Heart left ventricle (tissue), 16 donors: ENCODE results near the gene COL15A1. TPM values are rescaled to one million over a fixed set of nuclear protein-coding genes. Genes with fewer than 3 reads are reported as not detected.

Experiments
- ATAC-seq, 4 donors: fragments of 200-7000 bp; cut with Tn5 transposase; one replicate each; pipeline ENCODE4 v1.9.1; 2020 to 2022; ENCODE audit warnings: moderate library complexity in 4 of 4, mild to moderate bottlenecking in 3 of 4, moderate number of reproducible peaks in 1 of 4
- DNase-seq, 5 donors: peaks; one replicate each; pipeline ENCODE4 v3.0.0-alpha.2; 2020
- H3K27ac ChIP-seq, 12 donors: fragments of 200-600 bp; sonication (generic) in 4 of 12; one replicate each; pipeline versions ENCODE4 v1.5.0 to v1.8.0; 2016 to 2022; ENCODE audit warnings: mild to moderate bottlenecking in 2 of 12
- H3K27me3 ChIP-seq, 9 donors: fragments of 200-600 bp; sonication (generic) in 2 of 9; one replicate each; pipeline versions ENCODE4 v1.5.1 to v1.8.0; 2016 to 2022; ENCODE audit warnings: mild to moderate bottlenecking in 3 of 9
- H3K36me3 ChIP-seq, 9 donors: fragments of 200-600 bp; sonication (generic) in 2 of 9; one replicate each; pipeline versions ENCODE4 v1.5.0 to v1.8.0; 2018 to 2022; ENCODE audit warnings: mild to moderate bottlenecking in 2 of 9
- H3K4me1 ChIP-seq, 12 donors: fragments of 200-600 bp; sonication (generic) in 4 of 12; one replicate each; pipeline versions ENCODE4 v1.5.0 to v1.8.0; 2016 to 2022; ENCODE audit warnings: mild to moderate bottlenecking in 3 of 12
- H3K4me3 ChIP-seq, 12 donors: fragments of 200-600 bp; sonication (generic) in 4 of 12; one replicate each; pipeline versions ENCODE4 v1.5.0 to v1.8.0; 2017 to 2022; ENCODE audit warnings: mild to moderate bottlenecking in 9 of 12, moderate library complexity in 4 of 12
- H3K9me3 ChIP-seq, 12 donors: fragments of 200-600 bp; sonication (generic) in 4 of 12; one replicate each; pipeline versions ENCODE4 v1.5.0 to v1.8.0; 2016 to 2022; ENCODE audit warnings: mild to moderate bottlenecking in 1 of 12
- CTCF ChIP-seq, 12 donors: fragments of 200-600 bp; sonication (generic) in 4 of 12; IDR thresholded peaks; one replicate each; pipeline versions ENCODE4 v1.5.0 to v1.8.0; 2018 to 2022; ENCODE audit warnings: antibody characterized with exemption in 12 of 12, mild to moderate bottlenecking in 5 of 12
- POLR2A ChIP-seq, 2 donors: fragments of 450-650 bp; IDR thresholded peaks; one replicate each; pipeline ENCODE4 v1.6.1; 2017; ENCODE audit warnings: antibody characterized with exemption in 2 of 2, mild to moderate bottlenecking in 2 of 2, moderate library complexity in 2 of 2
- WGBS, 4 donors: extraction: QIAGEN DNeasy Blood & Tissue Kit in 2 of 4; methylation state at CpG; one replicate each; pipeline versions ENCODE4 v1.1.5 to v1.1.7; 2013 to 2018; 5-methylcytosine and 5-hydroxymethylcytosine counted together
- intact Hi-C, 10 donors: fragments of 100-400 bp; cut with DNase I; formaldehyde crosslinking; loops; one replicate each; pipeline versions ENCODE4 v1.11.1 to v1.14.2; 2022
- polyA plus RNA-seq, 2 donors: library from polyadenylated mRNA; stranded (reverse); fragments of 200-250 nt; gene quantifications; one replicate each; pipeline ENCODE4 v1.2.3, GENCODE V29; 2013
- total RNA-seq, 9 donors: library from RNA; depleted of rRNA in 2 of 9; stranded (reverse); fragments of >200 nt in 2 of 9; fragmentation: NEBNext Ultra II Directional in 3 of 9; extraction: Animal tissue kit (Norgen Biotek cat#: 25700) in 3 of 9; gene quantifications; one replicate each; pipeline versions ENCODE4 v1.1.0 to v1.2.4, GENCODE V29; 2016 to 2023
- donor health status: ischemic (EF 13 %, LVEDD 7.1; RV severe dilation, severe dysfunction).
- donor health status: healthy with polysubstance abuse.
- donor health status: DM: no; HTN: yes; CAD: no.
- donor health status: DM: no; HTN: no; CAD: no.
- donor health status: ischemic (EF 25% LVEDD 6.9; RV normal size, moderate dysfunction).
- donor health status: ischemic (EF 25% LVEDD 5.7; RV mildly dilated, moderate dysfunction).
- donor health status: healthy.
- donor health status: DM: yes; HTN: yes; CAD: no.
- donor health status: ischemic (EF 35%, LVEDD 5.7; RV mildly dilated, moderate dysfunction).
- donor health status: nonischemic (EF 11% LVEDD 7.7; RV severe dilation, severe dysfunction).
- donor health status: DM: yes; HTN: yes; CAD: no.
- donor health status: PGD.
- donor health status: ischemic (EF 29% LVEDD 5.4; RV normal size, mild dysfunction).
- donor health status: nonischemic (EF 23%, LVEDD 6.1; RV moderate dilation, normal function).

Gene COL15A1
- total and polyA plus RNA-seq, 11 donors, result 12.4 to 81.0 (median 38.8) TPM

- DNase-seq, result no peak
- no peak overlapping the region for H3K4me3 ChIP-seq
- ATAC-seq, result no peak
- intact Hi-C loops, result no loop called here
- H3K9me3 ChIP-seq, result peaks cover 0 to 7% (median 0%) of the 10 kb centered on the region in 12 donors
- no peak overlapping the region for H3K27ac ChIP-seq
- H3K4me1 ChIP-seq, result peaks cover 0 to 28% (median 0%) of the 10 kb centered on the region in 12 donors
- TF ChIP-seq CTCF (IDR thresholded peaks at IDR 0.05) (no peak), POLR2A (IDR thresholded peaks at IDR 0.05) (no peak)
- whole genome bisulfite sequencing, 4 donors, result 91 to 96% (median 93%) methylated on average over 5 of the region's 5 CpGs
- no peaks in the 10 kb centered on the region for H3K36me3 ChIP-seq
- no peaks in the 10 kb centered on the region for H3K27me3 ChIP-seq
These were observed 146.8 kb downstream of the COL15A1 start for GRCh38 chr9:99090336-99091130.

- ATAC-seq (no peak), DNase-seq (no peak)
- peaks cover 0 to 17% (median 0%) of the 10 kb centered on the region in 12 donors for H3K4me1 ChIP-seq
- TF ChIP-seq CTCF (IDR thresholded peaks at IDR 0.05) (no peak), POLR2A (IDR thresholded peaks at IDR 0.05) (no peak)
- H3K36me3 ChIP-seq, result no peaks in the 10 kb centered on the region
- no peaks in the 10 kb centered on the region for H3K27me3 ChIP-seq
- 75 to 85% (median 79%) methylated on average over 5 to 6 of the region's 6 CpGs for WGBS, 4 donors
- no peak overlapping the region for H3K27ac ChIP-seq
- H3K9me3 ChIP-seq, result peaks cover 0 to 7% (median 0%) of the 10 kb centered on the region in 12 donors
- intact Hi-C loops, result no loop called here
- H3K4me3 ChIP-seq, result no peak overlapping the region
These were observed 149.2 kb downstream of the COL15A1 start for GRCh38 chr9:99092643-99093491.

- 80 to 86% (median 84%) methylated on average over 3 of the region's 3 CpGs for WGBS, 4 donors
- Histone ChIP-seq H3K4me3 (no peak overlapping the region), H3K9me3 (peaks cover 0 to 7% (median 0%) of the 10 kb centered on the region in 12 donors), H3K4me1 (peaks cover 0 to 17% (median 0%) of the 10 kb centered on the region in 12 donors), H3K36me3 (no peaks in the 10 kb centered on the region), H3K27ac (no peak overlapping the region), H3K27me3 (no peaks in the 10 kb centered on the region)
- intact Hi-C loops, result no loop called here
- TF ChIP-seq CTCF (IDR thresholded peaks at IDR 0.05) (no peak), POLR2A (IDR thresholded peaks at IDR 0.05) (no peak)
- DNase-seq (no peak), ATAC-seq (no peak)
These were observed 149.7 kb downstream of the COL15A1 start for GRCh38 chr9:99093492-99093791.

GRCh38 chr9:99095565-99095964, 151.9 kb downstream of the COL15A1 start:
- no peaks in the 10 kb centered on the region for H3K36me3 ChIP-seq
- no peak overlapping the region for H3K27ac ChIP-seq
- peaks cover 0 to 9% (median 0%) of the 10 kb centered on the region in 12 donors for H3K9me3 ChIP-seq
- H3K27me3 ChIP-seq, result no peaks in the 10 kb centered on the region
- WGBS, 4 donors, result 85 to 97% (median 91%) methylated on average over 3 of the region's 3 CpGs
- DNase-seq (no peak), ATAC-seq (no peak)
- intact Hi-C loops, result no loop called here
- peaks cover 0 to 17% (median 0%) of the 10 kb centered on the region in 12 donors for H3K4me1 ChIP-seq
- no peak overlapping the region for H3K4me3 ChIP-seq
- TF ChIP-seq CTCF (IDR thresholded peaks at IDR 0.05) (no peak), POLR2A (IDR thresholded peaks at IDR 0.05) (no peak)
